ENCODE measurements around the gene MED12L.
"Not testable (repeated sequence)": the region's sequence is repeated elsewhere in the genome, so short reads cannot be mapped to it uniquely, and the experiment has no call there.

MED12L gene

GRCh38 chr3:151085227-151085888 lies at the start of gene MED12L:
Gene MED12L, plus strand, starts transcription at chr3:151085664. Its CDS starts 1,263 bp downstream, at chr3:151086927.
- DNase-seq, result peak; percentile 34

DNA sequence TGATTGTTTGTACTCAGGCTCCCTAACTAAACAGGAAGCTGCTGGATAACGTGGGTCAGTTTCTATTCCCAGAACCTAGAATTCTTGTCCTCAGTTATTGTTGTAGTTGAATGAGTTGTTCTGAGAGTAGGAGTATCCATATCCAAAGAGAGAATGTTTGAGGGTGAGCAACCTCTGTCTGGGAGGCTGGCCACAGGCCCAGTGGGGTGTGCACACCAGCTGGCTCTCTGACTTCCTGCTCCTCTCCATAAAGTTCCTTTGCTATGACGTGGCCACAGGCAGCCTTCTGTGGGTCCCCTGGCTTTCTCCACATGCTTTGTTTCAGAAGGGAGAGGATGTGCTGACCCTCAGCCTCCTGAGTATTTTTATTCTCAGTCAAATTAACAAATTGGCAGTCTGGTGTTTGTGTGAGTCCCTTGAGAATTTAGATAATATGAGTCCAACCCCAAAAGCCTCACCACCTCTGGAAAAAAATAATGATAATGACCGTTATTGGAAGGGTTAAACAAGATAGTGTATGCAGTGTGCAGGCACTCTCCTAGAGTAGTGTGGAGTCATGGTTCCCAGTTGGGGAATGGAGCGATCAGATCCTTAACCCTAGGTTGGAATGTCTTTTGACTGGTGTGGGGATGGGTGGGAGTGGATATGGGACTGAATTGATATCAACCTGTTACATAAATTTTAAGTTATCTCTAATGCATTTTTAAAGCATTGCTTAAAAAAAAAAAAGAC lies 47.6 kb upstream of the MED12L start:
- no peak for DNase-seq

GRCh38 chr3:151044706-151045105 lies 40.8 kb upstream of the MED12L start:
- DNase-seq, result no peak

DNA sequence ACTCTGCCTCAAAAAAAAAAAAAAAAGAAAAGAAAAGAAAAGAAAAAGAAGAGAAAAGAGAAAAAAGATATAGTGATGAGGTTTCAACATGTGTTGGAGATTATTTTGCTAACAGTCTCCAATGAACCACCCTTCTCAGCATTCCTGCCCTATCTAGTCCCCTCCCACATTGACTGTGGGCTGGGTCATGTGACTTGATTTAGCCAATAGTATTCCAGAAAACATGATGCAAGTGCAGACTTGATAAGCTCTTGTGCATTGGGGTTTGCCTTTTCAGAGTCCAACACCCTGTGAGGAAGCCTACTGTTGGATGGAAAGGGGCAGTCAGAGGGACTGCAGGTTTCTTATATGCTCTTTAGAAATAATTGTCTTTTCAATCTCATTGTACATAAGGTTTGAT lies 37.8 kb upstream of the MED12L start:
- DNase-seq, result no peak

- DNase-seq, result no peak
These were observed 33.9 kb upstream of the MED12L start for GRCh38 chr3:151051533-151051932.

- DNase-seq, result no peak
These were observed 33.1 kb upstream of the MED12L start for GRCh38 chr3:151052346-151052745.

- no peak for DNase-seq
These were observed 32.7 kb upstream of the MED12L start for GRCh38 chr3:151052756-151053155.

DNA sequence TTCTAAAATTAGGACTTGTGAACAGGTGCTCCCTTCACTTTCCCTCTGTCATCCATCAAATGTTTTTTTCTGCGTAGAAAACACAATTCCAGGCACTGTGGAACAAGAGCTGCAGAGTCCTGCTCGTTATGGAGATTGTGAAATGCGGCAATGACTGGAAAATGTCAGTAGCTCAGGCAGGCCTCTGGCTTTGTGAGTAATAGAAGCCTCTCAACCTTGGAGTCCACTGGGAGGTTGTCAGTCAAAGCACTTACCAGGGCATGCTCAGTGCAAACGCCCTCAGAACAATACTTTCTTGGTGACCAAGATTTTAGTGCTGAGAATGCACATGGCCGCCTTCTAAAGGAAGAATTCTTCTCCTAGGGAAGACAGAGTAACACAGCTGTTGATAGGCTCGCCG lies 26.7 kb upstream of the MED12L start:
- no peak for DNase-seq

- no peak for DNase-seq
These were observed 22.9 kb upstream of the MED12L start for GRCh38 chr3:151062611-151063010.

GRCh38 chr3:151067158-151067557 lies 18.3 kb upstream of the MED12L start:
- DNase-seq, result no peak

- DNase-seq, result not testable (repeated sequence)
These were observed 12.6 kb upstream of the MED12L start for GRCh38 chr3:151072842-151073241.

DNA sequence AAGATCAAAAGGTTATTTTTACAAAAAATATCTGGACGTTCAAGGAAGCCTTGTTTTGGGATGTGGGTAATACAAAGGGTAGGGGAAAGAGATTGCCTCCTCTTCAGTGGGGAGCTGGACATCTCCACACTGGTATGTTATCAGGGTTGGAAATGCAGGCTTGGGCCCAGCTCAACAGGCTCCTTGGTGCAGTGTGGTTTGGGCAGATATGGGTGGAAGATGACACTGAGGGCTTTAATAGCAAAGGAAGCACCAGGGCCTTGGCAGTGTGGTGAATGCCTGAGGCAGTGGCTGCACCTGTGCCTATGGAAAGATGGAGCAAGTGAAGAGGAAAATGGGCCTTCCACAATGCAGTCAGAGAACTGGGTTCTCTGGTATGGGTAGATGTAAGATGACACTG lies 11.2 kb upstream of the MED12L start:
- DNase-seq, result no peak

- DNase-seq, result no peak
These were observed 9.4 kb upstream of the MED12L start for GRCh38 chr3:151075869-151076562.

DNA sequence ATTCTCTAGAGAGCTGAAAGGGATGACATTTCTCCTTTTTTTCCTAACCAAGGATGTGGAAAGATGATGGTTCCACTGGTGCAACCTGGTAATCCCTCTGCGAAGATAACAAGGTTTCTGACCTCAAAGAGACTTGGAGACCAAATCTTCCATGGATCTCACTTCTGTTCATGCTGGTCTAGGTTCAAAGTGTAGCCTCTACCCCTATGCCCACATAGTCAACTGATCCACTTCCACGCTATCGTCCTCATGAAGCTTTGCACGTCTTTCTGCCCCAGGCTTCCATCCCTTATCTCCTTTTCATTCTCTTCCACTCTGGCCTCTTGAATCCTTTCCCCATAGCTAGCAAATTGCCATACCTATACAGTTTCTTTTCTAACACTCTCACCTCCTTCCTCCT lies 8.8 kb upstream of the MED12L start:
- no peak for DNase-seq

DNA sequence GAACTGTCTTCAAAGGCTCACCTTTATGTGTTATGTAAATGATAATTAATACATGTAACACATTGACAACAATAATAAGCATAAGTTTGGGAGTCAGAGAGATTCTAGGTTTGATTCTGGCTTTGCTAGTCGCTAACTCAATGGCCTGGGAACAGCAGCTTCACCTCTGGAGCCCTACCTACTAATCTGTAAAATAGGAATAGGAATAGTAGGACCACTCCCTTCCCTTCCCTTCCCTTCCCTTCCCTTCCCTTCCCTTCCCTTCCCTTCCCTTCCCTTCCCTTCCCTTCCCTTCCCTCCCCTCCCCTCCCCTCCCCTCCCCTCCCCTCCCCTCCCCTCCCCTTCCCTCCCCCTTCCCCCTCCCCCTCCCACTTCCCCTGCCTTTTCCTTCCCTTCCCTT lies 4.4 kb upstream of the MED12L start:
- DNase-seq, result not testable (repeated sequence)

DNA sequence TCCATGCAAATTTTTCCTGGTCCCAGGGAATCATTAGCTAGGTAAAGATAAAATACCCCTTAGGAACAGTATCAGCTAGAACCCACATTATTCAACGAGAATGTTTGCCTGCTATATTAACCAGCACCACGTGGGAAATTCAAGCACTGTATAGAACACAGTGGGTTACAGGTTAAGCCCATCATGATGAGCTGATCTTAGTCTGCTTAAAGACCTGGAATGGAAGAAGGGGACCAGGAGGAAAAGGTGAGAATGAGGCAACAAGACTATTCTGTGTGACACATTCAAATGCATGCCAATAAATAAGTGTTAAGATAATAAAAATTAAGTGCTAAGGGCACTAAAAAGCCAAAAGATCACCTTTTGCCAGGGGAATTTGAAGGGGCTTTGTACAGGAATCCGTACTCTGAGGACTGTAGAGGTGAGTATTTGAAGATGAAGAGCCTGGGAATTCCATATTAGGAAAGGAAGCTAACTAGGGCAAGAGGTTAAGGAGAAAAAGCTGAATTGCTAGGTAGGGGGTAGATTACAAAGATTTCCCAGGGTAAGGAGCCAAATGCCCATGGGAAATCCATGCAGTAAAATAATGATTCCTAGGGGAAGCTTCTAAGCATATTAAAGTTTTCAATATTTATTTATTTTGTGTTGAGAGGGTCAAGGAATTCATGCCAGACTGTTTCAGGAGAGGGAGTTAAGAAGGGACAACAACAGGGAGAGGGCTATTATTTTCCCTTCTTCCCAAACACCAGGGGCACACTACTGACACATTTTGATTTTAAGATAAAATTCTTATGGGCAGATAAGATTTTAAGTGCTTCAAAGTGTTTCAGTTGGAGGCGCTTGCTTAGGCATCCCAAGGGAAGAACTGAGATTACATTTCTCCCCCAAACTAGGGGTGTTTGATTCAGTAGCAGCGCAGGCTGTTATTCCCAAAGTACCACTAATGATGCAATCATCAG lies 2.3 kb upstream of the MED12L start:
- no peak for DNase-seq

GRCh38 chr3:151084893-151085226 lies 604 bp upstream of the MED12L start:
- no peak for DNase-seq

GRCh38 chr3:151085889-151086483 lies 522 bp downstream of the MED12L start:
- no peak for DNase-seq

GRCh38 chr3:151086484-151087456 lies 1.3 kb downstream of the MED12L start:
- peak; percentile 89 for DNase-seq

- peak; percentile 11 for DNase-seq
These were observed 2.2 kb downstream of the MED12L start for GRCh38 chr3:151087648-151088047.

GRCh38 chr3:151091685-151092345 lies 6.4 kb downstream of the MED12L start:
- DNase-seq, result no peak

Data from NCI-H1694 treated with DMSO at 0.1 percent for 48 hours (cell line).